Right ventricle myocardium superior (tissue), 1 donor: Measurements from ENCODE around the gene TMEM271. TPM values are rescaled to one million over a fixed set of nuclear protein-coding genes. Genes with fewer than 3 reads are reported as not detected.
A peak's percentile ranks its signal among the peaks of the same experiment; 100 is the strongest.
"Not testable (repeated sequence)": the region's sequence is repeated elsewhere in the genome, so short reads cannot be mapped to it uniquely, and the experiment has no call there.

ENCODE experiments used
- ATAC-seq: fragments of 200-7000 bp; cut with Tn5 transposase; one replicate; pipeline ENCODE4 v1.9.1; 2020; ENCODE audit warnings: mild to moderate bottlenecking; ENCODE audit not compliant: poor library complexity
- DNase-seq: peaks from one replicate; pipeline ENCODE4 v3.0.0-alpha.2; 2020
- intact Hi-C: fragments of 100-400 bp; cut with DNase I; formaldehyde crosslinking; loops from one replicate; pipeline ENCODE4 v1.11.2; 2022
- total RNA-seq: library from RNA; stranded (reverse); fragmentation: NEBNext Ultra II Directional; extraction: Animal tissue kit (Norgen Biotek cat#: 25700); gene quantifications from one replicate; pipeline ENCODE4 v1.2.1, GENCODE V29; 2021
- donor health status: DM: no; HTN: yes; CAD: no; lungs with severe emphysema.

TMEM271 gene
- total RNA-seq, 1 donor from 2014 or later = not detected

GRCh38 chr4:612052-612748 lies 36.1 kb upstream of the TMEM271 start:
- intact Hi-C loops = no loop called here
- DNase-seq = peak; percentile 13
- ATAC-seq = no peak

GRCh38 chr4:610411-611261 lies 34.5 kb upstream of the TMEM271 start:
- ATAC-seq (no peak), DNase-seq (peak; percentile 18)
- intact Hi-C loops = no loop called here

GRCh38 chr4:609400-610050 lies 33.4 kb upstream of the TMEM271 start:
- no peak for ATAC-seq
- no peak for DNase-seq
- intact Hi-C loops = no loop called here

GRCh38 chr4:608236-608635 lies 32.1 kb upstream of the TMEM271 start:
- ATAC-seq (no peak), DNase-seq (no peak)
- intact Hi-C loops = no loop called here

GRCh38 chr4:605702-606425 lies 29.8 kb upstream of the TMEM271 start:
- DNase-seq (no peak), ATAC-seq (no peak)

GRCh38 chr4:604131-604530 lies 28.0 kb upstream of the TMEM271 start:
- intact Hi-C loops = no loop called here
- ATAC-seq (no peak), DNase-seq (no peak)

More at GRCh38 chr4:605702-606425, 29.8 kb upstream of the TMEM271 start:
- intact Hi-C loops = no loop called here

GRCh38 chr4:602559-602942 lies 26.5 kb upstream of the TMEM271 start:
- intact Hi-C loops = no loop called here
- ATAC-seq = no peak
- DNase-seq = no peak

- DNase-seq = no peak
- intact Hi-C loops = no loop called here
- ATAC-seq = no peak
Observed at GRCh38 chr4:601612-602558, 25.8 kb upstream of the TMEM271 start.

- intact Hi-C loops = no loop called here
- DNase-seq = no peak
- no peak for ATAC-seq
Observed at GRCh38 chr4:600850-601515, 24.9 kb upstream of the TMEM271 start.

- no peak for ATAC-seq
- intact Hi-C loops = no loop called here
- DNase-seq = no peak
Observed at GRCh38 chr4:600166-600565, 24.1 kb upstream of the TMEM271 start.

- ATAC-seq = no peak
- intact Hi-C loops = no loop called here
Observed at GRCh38 chr4:598925-599324, 22.8 kb upstream of the TMEM271 start.

GRCh38 chr4:592825-593520 lies 16.9 kb upstream of the TMEM271 start:
- no peak for ATAC-seq
- intact Hi-C loops = no loop called here
- no peak for DNase-seq

More at GRCh38 chr4:598925-599324, 22.8 kb upstream of the TMEM271 start:
- DNase-seq = no peak

- DNase-seq, intact Hi-C loops, ATAC-seq: not testable (repeated sequence)
Observed at GRCh38 chr4:592178-592577, 16.1 kb upstream of the TMEM271 start.

- ATAC-seq (no peak), DNase-seq (no peak)
- intact Hi-C loops = no loop called here
Observed at GRCh38 chr4:590313-590841, 14.3 kb upstream of the TMEM271 start.

GRCh38 chr4:589219-589963 lies 13.3 kb upstream of the TMEM271 start:
- ATAC-seq (no peak), DNase-seq (no peak)
- intact Hi-C loops = no loop called here

GRCh38 chr4:588351-588849 lies 12.3 kb upstream of the TMEM271 start:
- ATAC-seq (no peak), DNase-seq (no peak)
- intact Hi-C loops = no loop called here
